Mesendoderm (in vitro differentiated cells): Measurements from ENCODE around the gene ATXN10.

Experiments
- DNase-seq: peaks from one replicate; pipeline ENCODE4 v3.0.0; 2013
- H2AK5ac ChIP-seq: 2 replicates; pipeline ENCODE4 v1.6.1; 2013; ENCODE audit warnings: low read length, inconsistent platforms
- H2BK120ac ChIP-seq: 2 replicates; pipeline ENCODE4 v1.6.1; 2013; ENCODE audit warnings: low read depth, mild to moderate bottlenecking, low read length, moderate library complexity, mixed read lengths
- H2BK15ac ChIP-seq: replicated peaks from 2 replicates; pipeline ENCODE4 v1.6.1; 2013; ENCODE audit warnings: low read depth, mild to moderate bottlenecking, moderate library complexity
- H2BK5ac ChIP-seq: 2 replicates; pipeline ENCODE4 v1.6.1; 2013; ENCODE audit warnings: low read length, inconsistent platforms
- H3K18ac ChIP-seq: 2 replicates; pipeline ENCODE4 v1.6.1; 2013; ENCODE audit warnings: mild to moderate bottlenecking, low read length, mixed read lengths
- H3K23ac ChIP-seq: one replicate; pipeline ENCODE4 v1.6.1; 2013; ENCODE audit warnings: low read length
- H3K27ac ChIP-seq: 2 replicates; pipeline ENCODE4 v1.5.1; 2013; ENCODE audit warnings: low read depth, mild to moderate bottlenecking, inconsistent platforms, low read length, moderate library complexity
- H3K27me3 ChIP-seq: 2 replicates; pipeline ENCODE4 v1.6.1; 2013; ENCODE audit warnings: low read length, control low read depth, mild to moderate bottlenecking, inconsistent platforms; ENCODE audit not compliant: insufficient read depth, poor library complexity
- H3K36me3 ChIP-seq: 2 replicates; pipeline ENCODE4 v1.6.1; 2013; ENCODE audit warnings: low read length, inconsistent platforms; ENCODE audit not compliant: control insufficient read depth, insufficient read depth
- H3K4ac ChIP-seq: one replicate; pipeline ENCODE4 v1.6.1; 2013; ENCODE audit warnings: low read depth, mild to moderate bottlenecking, low read length, moderate library complexity
- H3K4me1 ChIP-seq: 2 replicates; pipeline ENCODE4 v1.6.1; 2013; ENCODE audit warnings: low read depth, low read length, inconsistent platforms; ENCODE audit not compliant: control insufficient read depth
- H3K4me2 ChIP-seq: 2 replicates; pipeline ENCODE4 v1.6.1; 2013; ENCODE audit warnings: low read length
- H3K4me3 ChIP-seq: 2 replicates; pipeline ENCODE4 v1.5.1; 2013; ENCODE audit warnings: mild to moderate bottlenecking, low read length
- H3K56ac ChIP-seq: one replicate; pipeline ENCODE4 v1.6.1; 2013; ENCODE audit warnings: low read length
- H3K79me1 ChIP-seq: 2 replicates; pipeline ENCODE4 v1.6.1; 2013; ENCODE audit warnings: low read length, inconsistent platforms
- H3K79me2 ChIP-seq: 2 replicates; pipeline ENCODE4 v1.6.1; 2013; ENCODE audit warnings: mild to moderate bottlenecking, low read length; ENCODE audit not compliant: control insufficient read depth, insufficient read depth
- H3K9ac ChIP-seq: 2 replicates; pipeline ENCODE4 v1.6.1; 2013; ENCODE audit warnings: low read length, inconsistent platforms
- H4K5ac ChIP-seq: one replicate; pipeline ENCODE4 v1.6.1; 2013; ENCODE audit warnings: low read length
- H4K8ac ChIP-seq: one replicate; pipeline ENCODE4 v1.6.1; 2013; ENCODE audit warnings: low read depth, mild to moderate bottlenecking, control low read depth, low read length, moderate library complexity
- WGBS: extraction: QIAGEN DNeasy Blood & Tissue Kit; methylation state at CpG from one replicate; pipeline ENCODE4 v1.1.7; 2013; ENCODE audit warnings: low lambda C conversion rate, missing lambda C conversion rate; ENCODE audit not compliant: insufficient coverage; ENCODE audit errors: extremely low coverage; 5-methylcytosine and 5-hydroxymethylcytosine counted together

ATXN10 gene

DNA sequence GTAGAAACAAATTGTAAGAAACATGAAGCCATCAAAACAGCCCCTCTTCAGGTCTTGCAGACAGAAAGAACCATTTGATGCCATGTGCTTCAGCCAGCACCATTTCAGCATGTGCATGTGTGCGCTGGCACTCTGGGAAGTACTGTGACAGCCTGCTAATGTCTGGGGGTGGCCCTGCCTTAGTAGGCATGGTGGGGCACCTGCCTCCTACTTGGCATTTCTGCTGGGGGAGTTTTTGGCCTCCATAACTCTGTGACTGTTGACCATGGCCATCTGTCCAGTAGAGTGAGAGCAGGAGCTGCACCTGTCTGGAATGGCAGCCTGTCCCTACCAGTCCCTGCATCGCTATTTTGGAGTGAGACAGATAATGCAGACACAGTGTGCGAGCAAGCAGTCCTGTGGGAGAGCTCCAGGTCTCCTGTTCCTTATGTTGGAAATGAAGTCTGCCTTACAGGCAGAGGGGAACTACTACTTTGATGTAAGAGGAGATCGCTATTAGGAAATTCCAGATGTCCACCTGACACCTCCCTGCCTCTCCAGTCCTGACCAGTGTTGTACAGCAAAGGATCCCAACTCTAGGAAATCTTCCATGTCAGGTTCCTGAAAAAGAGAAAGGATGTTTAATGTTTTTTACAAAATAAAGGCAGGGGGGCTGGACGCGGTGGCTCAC lies 102.5 kb downstream of the ATXN10 start:
- H3K4me1 ChIP-seq = no peaks in the 10 kb centered on the region

GRCh38 chr22:45775062-45775461 lies 103.4 kb downstream of the ATXN10 start:
- no peak overlapping the region for H2AK5ac ChIP-seq
- H3K79me2 ChIP-seq = no peaks in the 10 kb centered on the region
- no peaks in the 10 kb centered on the region for H3K4me1 ChIP-seq
- H3K56ac ChIP-seq = no peak overlapping the region
- no peak overlapping the region for H3K18ac ChIP-seq
- WGBS = no CpG with 5 or more reads among the region's 1 CpG
- no peak overlapping the region for H2BK5ac ChIP-seq
- no peak overlapping the region for H4K8ac ChIP-seq
- no peak overlapping the region for H3K9ac ChIP-seq
- no peak overlapping the region for H3K4me2 ChIP-seq
- H3K79me1 ChIP-seq = peaks cover 5% of the 10 kb centered on the region
- H3K27ac ChIP-seq = no peak overlapping the region
- no peak overlapping the region for H2BK15ac ChIP-seq
- H3K36me3 ChIP-seq = no peaks in the 10 kb centered on the region
- H4K5ac ChIP-seq = no peak overlapping the region
- no peaks in the 10 kb centered on the region for H3K27me3 ChIP-seq
- H3K4me3 ChIP-seq = no peak overlapping the region
- H3K4ac ChIP-seq = no peak overlapping the region
- no peak overlapping the region for H2BK120ac ChIP-seq
- H3K23ac ChIP-seq = no peak overlapping the region
- DNase-seq = no peak

More for the DNA sequence above, 102.5 kb downstream of the ATXN10 start:
- no peaks in the 10 kb centered on the region for H3K27me3 ChIP-seq
- no peak overlapping the region for H3K4me3 ChIP-seq
- H2BK15ac ChIP-seq = no peak overlapping the region
- no peaks in the 10 kb centered on the region for H3K36me3 ChIP-seq
- H4K5ac ChIP-seq = no peak overlapping the region
- H2BK120ac ChIP-seq = no peak overlapping the region
- no peak overlapping the region for H3K56ac ChIP-seq
- H3K23ac ChIP-seq = no peak overlapping the region
- no peak overlapping the region for H3K4me2 ChIP-seq
- no peak overlapping the region for H2AK5ac ChIP-seq
- H3K18ac ChIP-seq = no peak overlapping the region
- H3K27ac ChIP-seq = no peak overlapping the region
- peaks cover 5% of the 10 kb centered on the region for H3K79me1 ChIP-seq
- no peak overlapping the region for H4K8ac ChIP-seq
- H3K79me2 ChIP-seq = no peaks in the 10 kb centered on the region
- H2BK5ac ChIP-seq = no peak overlapping the region
- no peak overlapping the region for H3K4ac ChIP-seq
- WGBS = no CpG with 5 or more reads among the region's 6 CpGs
- DNase-seq = no peak
- H3K9ac ChIP-seq = no peak overlapping the region

DNA sequence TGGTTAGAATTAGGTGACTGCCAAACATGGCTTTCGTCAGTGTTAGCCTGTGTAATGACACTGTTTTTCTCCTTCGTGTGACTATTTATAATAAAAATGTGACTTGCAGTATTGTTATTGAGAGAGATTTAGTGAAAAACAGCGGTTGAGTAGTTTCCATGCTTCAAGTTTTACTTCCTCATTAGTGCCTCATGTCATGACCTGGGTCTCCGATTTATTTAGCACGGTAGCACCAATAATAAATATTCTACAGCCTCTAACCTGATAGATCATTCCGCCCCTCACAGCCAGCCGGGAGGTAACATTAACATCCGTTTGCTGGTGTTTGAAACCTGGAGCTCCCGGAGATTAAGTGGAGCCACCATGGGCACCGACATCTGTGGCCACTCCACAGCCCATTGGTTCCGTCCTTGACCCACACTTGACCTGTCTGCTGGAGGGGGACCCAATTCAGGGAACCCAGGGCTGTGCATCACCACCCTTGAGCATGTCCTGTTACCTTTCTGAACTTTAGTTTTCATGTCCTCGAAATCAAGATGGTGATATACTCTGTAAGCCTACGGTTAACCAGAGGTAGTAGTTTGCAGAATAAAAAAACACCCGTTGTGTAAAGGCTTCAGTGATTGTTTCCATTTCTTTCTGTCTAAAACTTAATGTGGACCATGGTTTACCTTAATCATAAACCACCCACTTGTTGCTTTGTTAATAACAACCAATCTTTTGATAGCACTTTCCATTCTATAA lies 104.1 kb downstream of the ATXN10 start:
- no peaks in the 10 kb centered on the region for H3K79me2 ChIP-seq
- H3K4ac ChIP-seq = no peak overlapping the region
- no peak overlapping the region for H4K8ac ChIP-seq
- H3K4me1 ChIP-seq = no peaks in the 10 kb centered on the region
- DNase-seq = no peak
- peaks cover 2% of the 10 kb centered on the region for H3K79me1 ChIP-seq
- no peak overlapping the region for H3K4me2 ChIP-seq
- H3K27me3 ChIP-seq = no peaks in the 10 kb centered on the region
- H3K27ac ChIP-seq = no peak overlapping the region
- no peak overlapping the region for H3K56ac ChIP-seq
- no peak overlapping the region for H2BK5ac ChIP-seq
- H2AK5ac ChIP-seq = no peak overlapping the region
- H2BK120ac ChIP-seq = no peak overlapping the region
- H3K9ac ChIP-seq = no peak overlapping the region
- H3K4me3 ChIP-seq = no peak overlapping the region
- H4K5ac ChIP-seq = no peak overlapping the region
- no peaks in the 10 kb centered on the region for H3K36me3 ChIP-seq
- no peak overlapping the region for H2BK15ac ChIP-seq
- WGBS = no CpG with 5 or more reads among the region's 14 CpGs
- H3K18ac ChIP-seq = no peak overlapping the region
- H3K23ac ChIP-seq = no peak overlapping the region

- no peak overlapping the region for H3K27ac ChIP-seq
Measured at GRCh38 chr22:45776313-45776585, 104.6 kb downstream of the ATXN10 start.

DNA sequence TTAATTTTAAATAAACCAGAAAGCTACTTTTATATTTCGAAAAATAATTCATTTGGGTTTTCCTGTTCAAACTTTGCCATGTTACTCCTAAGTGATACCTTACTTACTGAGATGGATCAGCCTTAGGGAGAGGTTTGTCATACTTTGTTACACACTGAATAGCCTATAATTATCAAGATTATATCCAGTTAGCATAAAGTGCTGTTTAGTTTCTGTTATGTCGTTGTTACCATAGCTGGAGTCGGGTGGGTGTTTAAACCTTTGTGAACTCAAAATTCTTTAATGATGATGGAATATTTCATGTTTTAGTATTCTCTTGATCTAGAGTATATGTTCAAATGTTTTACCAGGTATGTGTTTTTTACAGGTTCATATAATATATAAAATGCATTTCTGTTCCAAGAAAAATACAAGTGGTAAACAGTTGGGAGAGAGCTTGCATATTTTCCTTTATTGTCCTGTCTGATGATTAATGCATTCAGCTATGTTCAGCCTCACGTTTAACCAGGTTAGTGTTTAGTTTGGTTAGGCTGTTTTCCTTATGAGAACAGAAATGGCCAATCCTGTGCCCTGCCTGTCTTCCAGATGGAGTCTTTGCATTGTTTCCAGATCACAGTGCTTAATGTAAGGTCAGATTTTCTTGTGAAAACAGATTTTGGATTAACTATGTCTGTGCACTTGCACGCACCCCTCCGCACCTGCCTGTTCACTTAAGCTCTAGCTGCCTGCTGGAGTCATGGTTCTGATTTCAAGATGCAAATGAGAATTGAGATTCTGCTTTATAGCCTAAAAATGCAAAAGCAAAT lies 105.6 kb downstream of the ATXN10 start:
- H3K79me2 ChIP-seq = no peaks in the 10 kb centered on the region
- no peak overlapping the region for H3K56ac ChIP-seq
- H3K4me2 ChIP-seq = no peak overlapping the region
- no peak overlapping the region for H3K4ac ChIP-seq
- H3K18ac ChIP-seq = no peak overlapping the region
- H3K9ac ChIP-seq = no peak overlapping the region
- no peak overlapping the region for H2BK5ac ChIP-seq
- H3K27ac ChIP-seq = no peak overlapping the region
- no peak overlapping the region for H4K5ac ChIP-seq
- no peaks in the 10 kb centered on the region for H3K27me3 ChIP-seq
- H3K4me3 ChIP-seq = no peak overlapping the region
- H2BK15ac ChIP-seq = no peak overlapping the region
- H3K4me1 ChIP-seq = no peaks in the 10 kb centered on the region
- H2AK5ac ChIP-seq = no peak overlapping the region
- DNase-seq = no peak
- H3K36me3 ChIP-seq = no peaks in the 10 kb centered on the region
- no peak overlapping the region for H3K23ac ChIP-seq
- peaks cover 2% of the 10 kb centered on the region for H3K79me1 ChIP-seq
- no peak overlapping the region for H4K8ac ChIP-seq
- no peak overlapping the region for H2BK120ac ChIP-seq
- no CpG with 5 or more reads among the region's 6 CpGs for WGBS

More at GRCh38 chr22:45776313-45776585, 104.6 kb downstream of the ATXN10 start:
- Histone ChIP-seq H3K27me3 (no peaks in the 10 kb centered on the region), H2BK5ac (no peak overlapping the region), H4K5ac (no peak overlapping the region), H3K18ac (no peak overlapping the region), H3K36me3 (no peaks in the 10 kb centered on the region), H2AK5ac (no peak overlapping the region), H3K4me1 (no peaks in the 10 kb centered on the region), H4K8ac (no peak overlapping the region), H3K4ac (no peak overlapping the region), H3K9ac (no peak overlapping the region), H3K79me1 (peaks cover 2% of the 10 kb centered on the region), H3K4me3 (no peak overlapping the region), H2BK120ac (no peak overlapping the region), H2BK15ac (no peak overlapping the region), H3K56ac (no peak overlapping the region), H3K79me2 (no peaks in the 10 kb centered on the region), H3K23ac (no peak overlapping the region), H3K4me2 (no peak overlapping the region)
- WGBS = no CpG with 5 or more reads among the region's 2 CpGs
- no peak for DNase-seq
